GM23338 (cell line): ENCODE results near the gene PLA2G10. TPM values are rescaled to one million over a fixed set of nuclear protein-coding genes. Genes with fewer than 3 reads are reported as not detected.

ENCODE experiments used
- CTCF ChIP-seq, 2 experiments: fragments of 200-600 bp in 1 of 2; sonication (generic) in 1 of 2; conservative IDR thresholded peaks; 2 replicates each; pipeline versions ENCODE4 v1.5.1 to v1.6.1; 2016 to 2017; ENCODE audit warnings: antibody characterized with exemption in 2 of 2, low read depth in 2 of 2, mild to moderate bottlenecking in 2 of 2, moderate library complexity in 1 of 2
- JUNB ChIP-seq: IDR thresholded peaks from one replicate; pipeline ENCODE4 v1.6.1; 2016; ENCODE audit warnings: antibody characterized with exemption; ENCODE audit not compliant: unreplicated experiment
- POLR2AphosphoS5 ChIP-seq: IDR thresholded peaks from 2 replicates; pipeline ENCODE4 v1.6.1; 2016; ENCODE audit warnings: antibody characterized with exemption, low read depth
- ZNF114 ChIP-seq: fragments of 250-450 bp; sonication (Bioruptor Pico); IDR thresholded peaks from 2 replicates; pipeline ENCODE4 v1.5.0; 2020; ENCODE audit warnings: mild to moderate bottlenecking, moderate library complexity
- polyA plus RNA-seq: library from polyadenylated mRNA; unstranded; fragments of >200 nt; fragmentation: Nextera tagmentation; extraction: Ambion mirVana; gene quantifications from 2 replicates; pipeline ENCODE4 v1.2.1, GENCODE V29; 2016
- total RNA-seq: library from RNA; depleted of rRNA; stranded (reverse); fragments of >200 nt; shearing (Covaris generic); gene quantifications from 2 replicates; pipeline ENCODE4 v1.2.3, GENCODE V29; 2014
- TF ChIP-seq, protein P1 (sequence below): fragments of 250-450 bp; sonication (Bioruptor Pico); IDR thresholded peaks from 2 replicates; pipeline ENCODE4 v1.5.0; 2020; ENCODE audit warnings: mild to moderate bottlenecking, moderate library complexity
- TF ChIP-seq, protein P2 (sequence below): IDR thresholded peaks from one replicate; pipeline ENCODE4 v1.6.1; 2018; ENCODE audit warnings: antibody characterized with exemption; ENCODE audit not compliant: unreplicated experiment

The PLA2G10 gene
- total and polyA plus RNA-seq, 2 experiments from 2014 or later = 0.94 to 1.2 TPM

DNA sequence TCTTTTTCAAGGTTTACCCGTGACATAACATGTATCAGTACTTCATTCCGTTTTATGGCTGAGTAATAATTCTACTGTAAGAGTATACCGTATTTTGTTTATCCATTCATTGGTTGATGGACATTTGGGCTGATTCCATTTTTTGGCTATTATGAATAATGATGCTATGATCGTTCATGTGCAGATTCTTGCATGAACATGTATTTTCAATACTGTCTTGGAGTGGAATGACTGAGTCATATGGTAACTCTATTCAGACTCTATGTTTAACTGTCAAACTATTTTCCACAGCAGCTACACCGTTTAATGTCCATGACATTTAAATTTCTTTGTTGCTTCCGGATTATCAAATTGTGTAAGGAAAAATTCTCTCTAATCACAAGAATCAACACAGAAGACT is 43.5 kb downstream of the PLA2G10 start (continued):
- TF ChIP-seq, protein P1, sequence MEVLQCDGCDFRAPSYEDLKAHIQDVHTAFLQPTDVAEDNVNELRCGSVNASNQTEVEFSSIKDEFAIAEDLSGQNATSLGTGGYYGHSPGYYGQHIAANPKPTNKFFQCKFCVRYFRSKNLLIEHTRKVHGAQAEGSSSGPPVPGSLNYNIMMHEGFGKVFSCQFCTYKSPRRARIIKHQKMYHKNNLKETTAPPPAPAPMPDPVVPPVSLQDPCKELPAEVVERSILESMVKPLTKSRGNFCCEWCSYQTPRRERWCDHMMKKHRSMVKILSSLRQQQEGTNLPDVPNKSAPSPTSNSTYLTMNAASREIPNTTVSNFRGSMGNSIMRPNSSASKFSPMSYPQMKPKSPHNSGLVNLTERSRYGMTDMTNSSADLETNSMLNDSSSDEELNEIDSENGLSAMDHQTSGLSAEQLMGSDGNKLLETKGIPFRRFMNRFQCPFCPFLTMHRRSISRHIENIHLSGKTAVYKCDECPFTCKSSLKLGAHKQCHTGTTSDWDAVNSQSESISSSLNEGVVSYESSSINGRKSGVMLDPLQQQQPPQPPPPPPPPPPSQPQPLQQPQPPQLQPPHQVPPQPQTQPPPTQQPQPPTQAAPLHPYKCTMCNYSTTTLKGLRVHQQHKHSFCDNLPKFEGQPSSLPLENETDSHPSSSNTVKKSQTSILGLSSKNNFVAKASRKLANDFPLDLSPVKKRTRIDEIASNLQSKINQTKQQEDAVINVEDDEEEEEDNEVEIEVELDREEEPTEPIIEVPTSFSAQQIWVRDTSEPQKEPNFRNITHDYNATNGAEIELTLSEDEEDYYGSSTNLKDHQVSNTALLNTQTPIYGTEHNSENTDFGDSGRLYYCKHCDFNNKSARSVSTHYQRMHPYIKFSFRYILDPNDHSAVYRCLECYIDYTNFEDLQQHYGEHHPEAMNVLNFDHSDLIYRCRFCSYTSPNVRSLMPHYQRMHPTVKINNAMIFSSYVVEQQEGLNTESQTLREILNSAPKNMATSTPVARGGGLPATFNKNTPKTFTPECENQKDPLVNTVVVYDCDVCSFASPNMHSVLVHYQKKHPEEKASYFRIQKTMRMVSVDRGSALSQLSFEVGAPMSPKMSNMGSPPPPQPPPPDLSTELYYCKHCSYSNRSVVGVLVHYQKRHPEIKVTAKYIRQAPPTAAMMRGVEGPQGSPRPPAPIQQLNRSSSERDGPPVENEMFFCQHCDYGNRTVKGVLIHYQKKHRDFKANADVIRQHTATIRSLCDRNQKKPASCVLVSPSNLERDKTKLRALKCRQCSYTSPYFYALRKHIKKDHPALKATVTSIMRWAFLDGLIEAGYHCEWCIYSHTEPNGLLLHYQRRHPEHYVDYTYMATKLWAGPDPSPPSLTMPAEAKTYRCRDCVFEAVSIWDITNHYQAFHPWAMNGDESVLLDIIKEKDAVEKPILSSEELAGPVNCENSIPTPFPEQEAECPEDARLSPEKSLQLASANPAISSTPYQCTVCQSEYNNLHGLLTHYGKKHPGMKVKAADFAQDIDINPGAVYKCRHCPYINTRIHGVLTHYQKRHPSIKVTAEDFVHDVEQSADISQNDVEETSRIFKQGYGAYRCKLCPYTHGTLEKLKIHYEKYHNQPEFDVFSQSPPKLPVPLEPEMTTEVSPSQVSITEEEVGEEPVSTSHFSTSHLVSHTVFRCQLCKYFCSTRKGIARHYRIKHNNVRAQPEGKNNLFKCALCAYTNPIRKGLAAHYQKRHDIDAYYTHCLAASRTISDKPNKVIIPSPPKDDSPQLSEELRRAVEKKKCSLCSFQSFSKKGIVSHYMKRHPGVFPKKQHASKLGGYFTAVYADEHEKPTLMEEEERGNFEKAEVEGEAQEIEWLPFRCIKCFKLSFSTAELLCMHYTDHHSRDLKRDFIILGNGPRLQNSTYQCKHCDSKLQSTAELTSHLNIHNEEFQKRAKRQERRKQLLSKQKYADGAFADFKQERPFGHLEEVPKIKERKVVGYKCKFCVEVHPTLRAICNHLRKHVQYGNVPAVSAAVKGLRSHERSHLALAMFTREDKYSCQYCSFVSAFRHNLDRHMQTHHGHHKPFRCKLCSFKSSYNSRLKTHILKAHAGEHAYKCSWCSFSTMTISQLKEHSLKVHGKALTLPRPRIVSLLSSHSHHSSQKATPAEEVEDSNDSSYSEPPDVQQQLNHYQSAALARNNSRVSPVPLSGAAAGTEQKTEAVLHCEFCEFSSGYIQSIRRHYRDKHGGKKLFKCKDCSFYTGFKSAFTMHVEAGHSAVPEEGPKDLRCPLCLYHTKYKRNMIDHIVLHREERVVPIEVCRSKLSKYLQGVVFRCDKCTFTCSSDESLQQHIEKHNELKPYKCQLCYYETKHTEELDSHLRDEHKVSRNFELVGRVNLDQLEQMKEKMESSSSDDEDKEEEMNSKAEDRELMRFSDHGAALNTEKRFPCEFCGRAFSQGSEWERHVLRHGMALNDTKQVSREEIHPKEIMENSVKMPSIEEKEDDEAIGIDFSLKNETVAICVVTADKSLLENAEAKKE (CRISPR knock-in tag) = no peak
- TF ChIP-seq, protein P2, sequence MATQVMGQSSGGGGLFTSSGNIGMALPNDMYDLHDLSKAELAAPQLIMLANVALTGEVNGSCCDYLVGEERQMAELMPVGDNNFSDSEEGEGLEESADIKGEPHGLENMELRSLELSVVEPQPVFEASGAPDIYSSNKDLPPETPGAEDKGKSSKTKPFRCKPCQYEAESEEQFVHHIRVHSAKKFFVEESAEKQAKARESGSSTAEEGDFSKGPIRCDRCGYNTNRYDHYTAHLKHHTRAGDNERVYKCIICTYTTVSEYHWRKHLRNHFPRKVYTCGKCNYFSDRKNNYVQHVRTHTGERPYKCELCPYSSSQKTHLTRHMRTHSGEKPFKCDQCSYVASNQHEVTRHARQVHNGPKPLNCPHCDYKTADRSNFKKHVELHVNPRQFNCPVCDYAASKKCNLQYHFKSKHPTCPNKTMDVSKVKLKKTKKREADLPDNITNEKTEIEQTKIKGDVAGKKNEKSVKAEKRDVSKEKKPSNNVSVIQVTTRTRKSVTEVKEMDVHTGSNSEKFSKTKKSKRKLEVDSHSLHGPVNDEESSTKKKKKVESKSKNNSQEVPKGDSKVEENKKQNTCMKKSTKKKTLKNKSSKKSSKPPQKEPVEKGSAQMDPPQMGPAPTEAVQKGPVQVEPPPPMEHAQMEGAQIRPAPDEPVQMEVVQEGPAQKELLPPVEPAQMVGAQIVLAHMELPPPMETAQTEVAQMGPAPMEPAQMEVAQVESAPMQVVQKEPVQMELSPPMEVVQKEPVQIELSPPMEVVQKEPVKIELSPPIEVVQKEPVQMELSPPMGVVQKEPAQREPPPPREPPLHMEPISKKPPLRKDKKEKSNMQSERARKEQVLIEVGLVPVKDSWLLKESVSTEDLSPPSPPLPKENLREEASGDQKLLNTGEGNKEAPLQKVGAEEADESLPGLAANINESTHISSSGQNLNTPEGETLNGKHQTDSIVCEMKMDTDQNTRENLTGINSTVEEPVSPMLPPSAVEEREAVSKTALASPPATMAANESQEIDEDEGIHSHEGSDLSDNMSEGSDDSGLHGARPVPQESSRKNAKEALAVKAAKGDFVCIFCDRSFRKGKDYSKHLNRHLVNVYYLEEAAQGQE = no peak
- no peak for TF ChIP-seq CTCF (conservative IDR thresholded peaks at IDR 0.05; ENCODE audit: low read depth in 2 of 2)
- TF ChIP-seq ZNF114 = no peak
- no peak for TF ChIP-seq JUNB
- no peak for TF ChIP-seq POLR2AphosphoS5
